ENCODE results near the gene LHX6.

- TF ChIP-seq CTCF (conservative IDR thresholded peaks at IDR 0.05 in 1 of 2, IDR thresholded peaks at IDR 0.05 in 1 of 2; ENCODE audit: low read depth in 1 of 2, low read length in 2 of 2) = no peak
- peak; percentile 79 for TF ChIP-seq EZH2 (IDR thresholded peaks at IDR 0.05; ENCODE audit: low read length, missing control alignments)
These were observed 578 bp downstream of the LHX6 start for GRCh38 chr9:122228191-122228567.

Measured in fibroblast of lung (primary cell).